Left renal cortex interstitium (tissue), 4 donors: Measurements from ENCODE around the gene AHCYL1. TPM values are rescaled to one million over a fixed set of nuclear protein-coding genes. Genes with fewer than 3 reads are reported as not detected.

Source experiments
- DNase-seq, 4 donors: peaks; one replicate each; pipeline ENCODE4 v3.0.0-alpha.2; 2013; ENCODE audit warnings: low read depth in 4 of 4, low spot score in 2 of 4, missing footprints in 1 of 4
- polyA plus RNA-seq, 4 donors: library from polyadenylated mRNA; unstranded; fragments of 120-200 nt; gene quantifications; one replicate each; pipeline ENCODE4 v1.2.1, GENCODE V29; 2013; ENCODE audit not compliant: insufficient read length in 4 of 4

AHCYL1 gene
- polyA plus RNA-seq, 4 donors, result 107 to 121 (median 113) TPM

GRCh38 chr1:110034040-110034450, 49.5 kb downstream of the AHCYL1 start:
- no peak for DNase-seq

GRCh38 chr1:110034451-110035235, 50.1 kb downstream of the AHCYL1 start, which contains the start of gene STRIP1:
TSS of gene STRIP1 (plus strand) at chr1:110034624. CDS start at chr1:110034638, 14 bp downstream.
- DNase-seq, result peak; percentile 75 to 94 (median 84)

- DNase-seq, result peak in 1 of 4 donors; percentile 41
Measured at GRCh38 chr1:110035236-110035752, 50.7 kb downstream of the AHCYL1 start.

GRCh38 chr1:110038271-110038670, 53.7 kb downstream of the AHCYL1 start:
- DNase-seq, result no peak

GRCh38 chr1:110039641-110040040, 55.1 kb downstream of the AHCYL1 start:
- no peak for DNase-seq

- no peak for DNase-seq
Measured at GRCh38 chr1:110040548-110040947, 56.0 kb downstream of the AHCYL1 start.

- no peak for DNase-seq
Measured at GRCh38 chr1:110043016-110043415, 58.5 kb downstream of the AHCYL1 start.

GRCh38 chr1:110047463-110047862, 62.9 kb downstream of the AHCYL1 start:
- DNase-seq, result no peak

GRCh38 chr1:110048240-110048639, 63.7 kb downstream of the AHCYL1 start:
- DNase-seq, result no peak

GRCh38 chr1:110048923-110049601, 64.5 kb downstream of the AHCYL1 start:
- DNase-seq, result no peak

- no peak for DNase-seq
Measured at GRCh38 chr1:110049801-110050601, 65.4 kb downstream of the AHCYL1 start.

- no peak for DNase-seq
Measured at GRCh38 chr1:110050602-110051261, 66.2 kb downstream of the AHCYL1 start.

- DNase-seq, result no peak
Measured at GRCh38 chr1:110051262-110051648, 66.7 kb downstream of the AHCYL1 start.

GRCh38 chr1:110053552-110054428, 69.2 kb downstream of the AHCYL1 start:
- no peak for DNase-seq

GRCh38 chr1:110055493-110056284, 71.1 kb downstream of the AHCYL1 start:
- DNase-seq, result no peak

- DNase-seq, result no peak
Measured at GRCh38 chr1:110056285-110056683, 71.7 kb downstream of the AHCYL1 start.

- DNase-seq, result no peak
Measured at GRCh38 chr1:110056776-110057175, 72.2 kb downstream of the AHCYL1 start.

GRCh38 chr1:110057963-110058518, 73.5 kb downstream of the AHCYL1 start:
- no peak for DNase-seq
